Stromal cell of bone marrow (primary cell): ENCODE results near the gene NCOA6.
A peak's percentile ranks its signal among the peaks of the same experiment; 100 is the strongest.
"Not testable (repeated sequence)": the region's sequence is repeated elsewhere in the genome, so short reads cannot be mapped to it uniquely, and the experiment has no call there.

Experiments
- DNase-seq: peaks from one replicate; pipeline ENCODE4 v3.0.0-alpha.2; 2012; ENCODE audit warnings: low read depth

Gene NCOA6

GRCh38 chr20:34719242-34720017 lies 106.0 kb downstream of the NCOA6 start:
- not testable (repeated sequence) for DNase-seq

- no peak for DNase-seq
These were observed 108.0 kb downstream of the NCOA6 start for GRCh38 chr20:34717230-34718095.

- DNase-seq, result no peak
These were observed 108.6 kb downstream of the NCOA6 start for GRCh38 chr20:34716921-34717229.

GRCh38 chr20:34715384-34715783 lies 110.1 kb downstream of the NCOA6 start:
- DNase-seq, result no peak

GRCh38 chr20:34713944-34714515 lies 111.4 kb downstream of the NCOA6 start:
- DNase-seq, result not testable (repeated sequence)

- DNase-seq, result peak; percentile 91
These were observed 112.1 kb downstream of the NCOA6 start for GRCh38 chr20:34713194-34713943.

GRCh38 chr20:34712525-34713192 lies 112.8 kb downstream of the NCOA6 start:
- DNase-seq, result no peak

GRCh38 chr20:34711813-34712430 lies 113.5 kb downstream of the NCOA6 start:
- no peak for DNase-seq

GRCh38 chr20:34710861-34711574 lies 114.4 kb downstream of the NCOA6 start:
- no peak for DNase-seq

GRCh38 chr20:34710568-34710839 lies 114.9 kb downstream of the NCOA6 start:
- no peak for DNase-seq

- DNase-seq, result peak; percentile 33
These were observed 115.5 kb downstream of the NCOA6 start for GRCh38 chr20:34709831-34710567.

- DNase-seq, result peak; percentile 41
These were observed 116.2 kb downstream of the NCOA6 start for GRCh38 chr20:34709044-34709830.

GRCh38 chr20:34708621-34709043 lies 116.8 kb downstream of the NCOA6 start:
- DNase-seq, result no peak

GRCh38 chr20:34706912-34707784 lies 118.3 kb downstream of the NCOA6 start:
- DNase-seq, result no peak

- DNase-seq, result no peak
These were observed 119.1 kb downstream of the NCOA6 start for GRCh38 chr20:34706302-34706875.

GRCh38 chr20:34705397-34706301 lies 119.8 kb downstream of the NCOA6 start:
- DNase-seq, result no peak

- DNase-seq, result no peak
These were observed 120.4 kb downstream of the NCOA6 start for GRCh38 chr20:34705008-34705396.
